ENCODE measurements around the gene SH2D1B.

SH2D1B gene

GRCh38 chr1:162397943-162398560 lies 13.9 kb downstream of the SH2D1B start:
- no peak for DNase-seq

DNA sequence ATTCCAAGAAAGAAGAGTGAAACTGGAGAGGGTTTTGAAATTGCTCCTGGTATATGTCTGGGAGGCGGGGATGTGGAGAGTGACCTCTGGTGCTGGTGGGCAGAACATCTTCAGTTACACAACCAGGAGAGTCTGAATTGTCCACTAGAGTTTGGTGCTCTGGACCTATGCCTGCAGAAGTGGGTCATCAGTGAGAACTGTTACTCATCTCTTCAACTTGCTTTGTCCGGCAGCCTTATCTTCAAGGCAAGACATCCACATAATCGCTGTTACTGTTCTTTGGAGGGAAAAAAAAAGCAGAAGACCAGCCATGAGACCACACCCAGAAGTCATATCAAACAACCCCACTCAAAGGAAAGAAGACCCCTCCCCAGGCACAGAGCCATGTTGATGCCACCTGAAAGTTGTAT lies 14.9 kb downstream of the SH2D1B start:
- DNase-seq, result no peak

DNA sequence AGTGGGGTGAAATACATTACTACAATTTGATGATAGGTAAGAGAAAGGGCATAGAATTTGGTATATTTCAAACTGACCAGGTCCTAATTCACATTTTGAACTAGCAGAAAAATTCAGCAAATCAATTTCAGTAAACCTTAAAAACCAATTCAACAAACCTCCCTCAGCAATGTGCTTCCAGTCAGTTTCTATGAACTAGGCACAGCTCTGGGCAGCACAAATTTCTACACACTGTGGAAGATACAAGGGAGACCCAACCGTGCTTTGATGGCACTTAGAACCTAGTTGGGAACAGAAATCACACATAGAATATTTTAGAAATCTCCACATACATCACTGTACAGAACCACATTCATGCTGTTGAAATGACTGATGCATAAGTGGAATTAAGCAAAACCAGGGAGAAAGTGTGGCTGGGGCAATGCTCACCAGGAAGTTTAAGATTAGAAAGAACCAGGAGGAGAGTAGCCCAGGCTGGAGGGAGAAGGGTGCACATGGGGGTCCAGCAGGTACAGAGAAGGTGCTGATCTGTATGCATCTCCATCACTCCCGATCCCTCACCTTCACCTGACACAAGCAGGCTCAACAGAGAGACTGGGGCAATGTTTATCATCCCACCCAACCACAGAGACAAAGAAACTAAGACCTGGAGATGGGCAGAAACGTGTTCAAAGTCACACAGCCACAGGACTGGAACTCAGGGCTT lies 15.6 kb downstream of the SH2D1B start:
- DNase-seq, result no peak

- peak; percentile 36 for DNase-seq
Measured at GRCh38 chr1:162391790-162392563, 20.0 kb downstream of the SH2D1B start.

- DNase-seq, result no peak
Measured at GRCh38 chr1:162390396-162391185, 21.3 kb downstream of the SH2D1B start.

DNA sequence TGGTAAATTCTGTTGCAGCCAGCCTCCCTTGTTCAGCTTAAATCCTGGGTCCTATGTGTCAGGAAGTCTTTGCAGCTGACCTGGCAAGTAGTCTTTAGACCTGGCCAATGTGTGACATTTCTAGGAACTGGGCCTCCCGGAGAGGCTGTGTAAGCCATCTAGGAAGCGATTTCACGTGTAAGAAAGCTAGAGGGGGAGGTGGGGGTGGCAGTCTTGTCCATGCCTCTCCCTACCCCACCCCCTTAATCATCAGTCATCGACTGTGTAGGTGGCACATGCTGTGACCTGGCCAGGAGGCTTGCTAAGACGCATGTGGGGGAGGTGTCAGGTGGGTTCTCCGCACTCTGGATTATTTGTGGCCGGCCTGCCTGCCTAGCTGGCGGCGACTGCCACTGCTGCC lies 22.0 kb downstream of the SH2D1B start:
- no peak for DNase-seq

DNA sequence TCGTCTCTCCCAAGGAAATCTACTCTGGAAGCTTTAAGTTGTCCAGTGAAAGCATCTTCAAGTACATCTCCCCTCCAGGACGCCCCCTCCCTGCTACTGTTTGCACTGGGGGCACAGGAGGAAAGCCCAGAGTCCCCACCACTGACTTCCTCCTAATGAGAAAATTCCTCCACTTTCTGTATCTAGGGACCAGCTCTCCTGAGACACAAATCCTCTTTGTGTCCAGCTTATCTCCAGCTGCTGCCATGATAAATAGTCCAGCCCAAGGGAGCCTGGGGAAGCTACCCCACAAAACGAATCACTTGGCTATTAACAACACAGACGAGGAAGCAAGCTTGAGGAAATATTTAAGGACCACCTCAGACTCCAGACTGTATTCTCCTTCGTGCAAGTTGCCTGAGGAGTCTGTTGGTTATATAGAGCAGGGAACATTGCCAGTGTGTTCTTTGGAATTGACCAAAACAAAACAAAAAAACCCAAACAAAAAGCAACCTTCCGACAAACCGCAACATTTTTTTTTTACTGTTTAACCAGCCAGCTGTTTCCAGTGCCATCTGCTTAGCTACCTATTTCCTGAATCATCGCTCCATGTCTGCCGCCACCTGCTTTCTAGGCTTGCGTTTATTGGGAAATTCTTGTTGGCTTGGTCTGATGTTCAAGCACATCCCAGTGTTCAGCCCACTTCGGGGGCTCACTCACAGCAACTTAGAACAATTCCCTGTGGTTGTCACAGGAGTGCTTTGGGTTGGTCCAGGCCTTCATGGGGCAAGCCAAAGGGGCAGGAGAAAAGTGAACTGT lies 22.7 kb downstream of the SH2D1B start:
- DNase-seq, result no peak

GRCh38 chr1:162388615-162389014 lies 23.3 kb downstream of the SH2D1B start:
- DNase-seq, result no peak

- no peak for DNase-seq
Measured at GRCh38 chr1:162388083-162388594, 23.8 kb downstream of the SH2D1B start.

- DNase-seq, result no peak
Measured at GRCh38 chr1:162387226-162388082, 24.5 kb downstream of the SH2D1B start.

GRCh38 chr1:162386292-162387225 lies 25.4 kb downstream of the SH2D1B start:
- no peak for DNase-seq

DNA sequence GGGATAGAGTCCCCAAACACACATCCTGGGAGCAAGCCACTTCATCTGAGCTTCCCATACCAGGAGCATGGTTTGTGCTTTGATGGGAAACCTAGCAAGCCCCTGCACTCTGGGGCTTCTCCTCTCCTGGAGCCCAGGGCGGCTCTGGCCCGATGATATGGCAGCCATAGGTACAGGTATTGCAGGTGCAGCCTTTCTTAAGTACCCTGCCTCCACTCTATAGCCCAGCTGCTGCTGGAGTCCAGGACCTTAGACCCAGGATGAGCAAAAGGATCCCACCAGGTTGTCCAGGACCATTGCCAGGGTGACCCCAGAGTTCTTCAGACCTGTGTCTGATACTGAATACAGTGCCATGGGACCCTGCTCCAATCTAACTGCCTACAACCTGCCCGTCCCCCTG lies 26.2 kb downstream of the SH2D1B start:
- no peak for DNase-seq

GRCh38 chr1:162385280-162385623 lies 26.7 kb downstream of the SH2D1B start:
- no peak for DNase-seq

- DNase-seq, result no peak
Measured at GRCh38 chr1:162384601-162385279, 27.2 kb downstream of the SH2D1B start.

GRCh38 chr1:162384116-162384515 lies 27.8 kb downstream of the SH2D1B start:
- DNase-seq, result no peak

DNA sequence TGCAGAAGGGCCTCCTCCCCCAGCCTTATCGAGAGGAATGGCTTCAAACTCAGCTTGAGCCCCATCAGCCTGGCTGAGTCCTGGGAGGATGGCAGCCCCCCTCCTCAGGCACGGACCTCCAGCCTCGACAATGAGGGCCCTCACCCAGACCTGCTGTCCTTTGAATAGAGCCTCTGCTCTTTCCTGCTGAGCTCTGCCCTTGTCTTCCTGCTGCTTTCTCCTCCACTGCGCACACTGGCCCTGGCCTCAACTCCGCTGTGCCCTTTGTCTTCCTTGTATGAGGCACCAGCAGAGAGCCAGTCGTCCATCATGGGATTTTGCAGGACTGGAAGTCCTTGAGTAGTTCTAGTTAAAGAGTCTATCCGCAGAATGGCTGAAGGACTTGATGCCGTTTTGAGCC lies 28.4 kb downstream of the SH2D1B start:
- DNase-seq, result no peak

DNA sequence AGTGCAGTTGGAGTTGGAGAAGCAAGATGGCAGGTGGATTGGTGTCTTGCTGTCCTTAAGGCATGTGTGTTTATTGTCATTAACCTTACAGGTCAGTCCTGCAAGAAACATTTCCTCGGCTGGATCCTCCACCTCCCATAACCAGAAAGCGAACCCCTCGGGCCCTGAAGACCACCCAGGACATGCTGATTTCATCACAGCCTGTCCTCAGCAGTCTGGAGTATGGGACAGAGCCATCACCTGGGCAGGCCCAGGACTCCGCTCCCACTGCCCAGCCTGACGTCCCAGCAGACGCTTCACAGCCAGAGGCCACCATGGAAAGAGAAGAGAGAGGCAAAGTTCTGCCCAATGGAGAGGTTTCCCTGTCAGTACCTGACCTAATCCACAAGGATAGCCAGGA lies 28.8 kb downstream of the SH2D1B start:
- DNase-seq, result no peak

DNA sequence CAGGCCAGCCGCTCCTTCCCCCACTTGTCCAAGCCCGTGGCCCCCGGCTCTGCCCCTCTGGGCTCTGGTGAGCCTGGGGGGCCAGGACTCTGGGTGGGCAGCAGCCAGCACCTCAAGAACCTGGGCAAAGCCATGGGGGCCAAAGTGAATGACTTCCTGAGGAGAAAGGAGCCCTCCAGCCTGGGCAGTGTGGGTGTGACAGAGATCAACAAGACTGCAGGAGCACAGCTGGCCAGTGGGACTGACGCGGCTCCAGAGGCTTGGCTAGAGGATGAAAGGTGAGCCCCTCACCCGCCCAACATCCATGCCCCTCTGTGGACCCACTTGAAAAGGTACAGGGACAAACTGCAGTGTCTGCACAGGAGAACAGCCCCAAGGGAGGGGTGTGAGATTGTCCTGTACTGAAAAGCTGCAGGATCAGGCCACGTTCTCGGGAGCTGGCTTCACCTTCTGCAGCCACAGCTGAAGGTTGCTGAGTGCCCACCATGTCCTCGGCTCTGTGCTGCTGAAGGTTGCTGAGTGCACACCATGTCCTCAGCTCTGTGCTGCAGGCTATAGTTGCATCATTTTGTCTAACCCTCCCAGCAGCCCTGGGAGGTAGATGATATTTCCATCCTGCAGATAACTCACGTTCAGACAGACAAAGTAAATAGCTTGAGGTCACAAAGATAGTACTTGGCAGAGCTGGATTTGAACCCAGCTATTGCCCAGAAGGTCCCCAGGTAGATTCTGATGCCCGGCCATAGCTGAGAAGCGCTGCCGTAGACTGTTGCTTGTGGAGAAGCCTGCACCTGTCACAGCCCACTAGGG lies 29.8 kb downstream of the SH2D1B start:
- DNase-seq, result no peak

- no peak for DNase-seq
Measured at GRCh38 chr1:162381383-162381782, 30.6 kb downstream of the SH2D1B start, which contains the start of gene C1orf226. C1orf226 (plus strand) TSS chr1:162381728; CDS start chr1:162381902, 174 bp downstream.

Measured in CD4-positive, alpha-beta T cell treated with Interleukin-4 for 4 hours (primary cell).